MCF 10A (cell line): ENCODE results near the gene MIB2. TPM values are rescaled to one million over a fixed set of nuclear protein-coding genes. Genes with fewer than 3 reads are reported as not detected.

Source experiments
- BruUV-seq: library from RNA; stranded (reverse); fragments of 400-500 nt; replicated peaks from 2 replicates; lab custom pipeline; 2021; lab: Mats Ljungman, UMichigan
- CTCF ChIA-PET: fragments of 300-600 bp; sonication (Branson Sonifier 250); formaldehyde crosslinking; extraction: SDS; loops from one replicate; lab custom pipeline; 2021; ENCODE audit warnings: antibody characterized with exemption, inconsistent platforms; lab: Yijun Ruan, JAX
- POLR2A ChIA-PET: fragments of 300-600, 350-650 bp; sonication (Branson Sonifier 250); formaldehyde crosslinking; extraction: SDS; loops from one replicate; lab custom pipeline; 2020; ENCODE audit warnings: antibody characterized with exemption, inconsistent platforms; lab: Yijun Ruan, JAX
- DNase-seq: peaks from one replicate; pipeline ENCODE4 v3.0.0-alpha.2; 2018; ENCODE audit not compliant: unreplicated experiment
- H3K27ac Mint-ChIP-seq: one replicate; pipeline ENCODE4 v1.8.0; 2022; ENCODE audit warnings: mild to moderate bottlenecking, low read depth, mixed read lengths; ENCODE audit not compliant: unreplicated experiment
- H3K27me3 Mint-ChIP-seq: one replicate; pipeline ENCODE4 v1.8.0; 2022; ENCODE audit warnings: mixed read lengths; ENCODE audit not compliant: insufficient read depth, unreplicated experiment
- H3K36me3 Mint-ChIP-seq: one replicate; pipeline ENCODE4 v1.8.0; 2022; ENCODE audit warnings: mild to moderate bottlenecking, moderate library complexity, mixed read lengths; ENCODE audit not compliant: insufficient read depth, unreplicated experiment
- H3K4me1 Mint-ChIP-seq: one replicate; pipeline ENCODE4 v1.8.0; 2022; ENCODE audit warnings: mixed read lengths; ENCODE audit not compliant: insufficient read depth, unreplicated experiment
- H3K4me3 Mint-ChIP-seq: one replicate; pipeline ENCODE4 v1.8.0; 2022; ENCODE audit warnings: mild to moderate bottlenecking, moderate library complexity, mixed read lengths; ENCODE audit not compliant: unreplicated experiment
- H3K9me3 Mint-ChIP-seq: one replicate; pipeline ENCODE4 v1.8.0; 2022; ENCODE audit warnings: mixed read lengths; ENCODE audit not compliant: unreplicated experiment
- intact Hi-C: fragments of 100-400 bp; cut with micrococcal nuclease; formaldehyde crosslinking; loops from 2 replicates; pipeline ENCODE4 v1.14.1; 2022
- total RNA-seq: library from RNA; stranded (reverse); gene quantifications from 2 replicates; pipeline ENCODE4 v1.2.3, GENCODE V29; 2022
- TF ChIP-seq, protein P1 (sequence below): fragments of 200-600 bp; IDR thresholded peaks from one replicate; pipeline ENCODE4 v1.8.0; 2022; ENCODE audit warnings: antibody characterized with exemption, mild to moderate bottlenecking; ENCODE audit not compliant: unreplicated experiment

MIB2 gene
- total RNA-seq, 1 experiment from 2014 or later, result 46.4 TPM

GRCh38 chr1:1569341-1569740 is 46.0 kb upstream of the MIB2 start:
- POLR2A ChIA-PET, result no interaction called here
- H3K36me3 Mint-ChIP-seq, result peaks cover 80% of the 10 kb centered on the region
- H3K4me3 Mint-ChIP-seq, result no peak overlapping the region
- H3K27me3 Mint-ChIP-seq, result no peaks in the 10 kb centered on the region
- H3K9me3 Mint-ChIP-seq, result no peaks in the 10 kb centered on the region
- peaks cover 6% of the 10 kb centered on the region for H3K4me1 Mint-ChIP-seq
- DNase-seq, result no peak
- TF ChIP-seq, protein P1, sequence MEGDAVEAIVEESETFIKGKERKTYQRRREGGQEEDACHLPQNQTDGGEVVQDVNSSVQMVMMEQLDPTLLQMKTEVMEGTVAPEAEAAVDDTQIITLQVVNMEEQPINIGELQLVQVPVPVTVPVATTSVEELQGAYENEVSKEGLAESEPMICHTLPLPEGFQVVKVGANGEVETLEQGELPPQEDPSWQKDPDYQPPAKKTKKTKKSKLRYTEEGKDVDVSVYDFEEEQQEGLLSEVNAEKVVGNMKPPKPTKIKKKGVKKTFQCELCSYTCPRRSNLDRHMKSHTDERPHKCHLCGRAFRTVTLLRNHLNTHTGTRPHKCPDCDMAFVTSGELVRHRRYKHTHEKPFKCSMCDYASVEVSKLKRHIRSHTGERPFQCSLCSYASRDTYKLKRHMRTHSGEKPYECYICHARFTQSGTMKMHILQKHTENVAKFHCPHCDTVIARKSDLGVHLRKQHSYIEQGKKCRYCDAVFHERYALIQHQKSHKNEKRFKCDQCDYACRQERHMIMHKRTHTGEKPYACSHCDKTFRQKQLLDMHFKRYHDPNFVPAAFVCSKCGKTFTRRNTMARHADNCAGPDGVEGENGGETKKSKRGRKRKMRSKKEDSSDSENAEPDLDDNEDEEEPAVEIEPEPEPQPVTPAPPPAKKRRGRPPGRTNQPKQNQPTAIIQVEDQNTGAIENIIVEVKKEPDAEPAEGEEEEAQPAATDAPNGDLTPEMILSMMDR, result no peak
- H3K27ac Mint-ChIP-seq, result no peak overlapping the region
- BruUV-seq, result no TSS peak
- intact Hi-C loops, result no loop called here
- CTCF ChIA-PET, result no interaction called here

DNA sequence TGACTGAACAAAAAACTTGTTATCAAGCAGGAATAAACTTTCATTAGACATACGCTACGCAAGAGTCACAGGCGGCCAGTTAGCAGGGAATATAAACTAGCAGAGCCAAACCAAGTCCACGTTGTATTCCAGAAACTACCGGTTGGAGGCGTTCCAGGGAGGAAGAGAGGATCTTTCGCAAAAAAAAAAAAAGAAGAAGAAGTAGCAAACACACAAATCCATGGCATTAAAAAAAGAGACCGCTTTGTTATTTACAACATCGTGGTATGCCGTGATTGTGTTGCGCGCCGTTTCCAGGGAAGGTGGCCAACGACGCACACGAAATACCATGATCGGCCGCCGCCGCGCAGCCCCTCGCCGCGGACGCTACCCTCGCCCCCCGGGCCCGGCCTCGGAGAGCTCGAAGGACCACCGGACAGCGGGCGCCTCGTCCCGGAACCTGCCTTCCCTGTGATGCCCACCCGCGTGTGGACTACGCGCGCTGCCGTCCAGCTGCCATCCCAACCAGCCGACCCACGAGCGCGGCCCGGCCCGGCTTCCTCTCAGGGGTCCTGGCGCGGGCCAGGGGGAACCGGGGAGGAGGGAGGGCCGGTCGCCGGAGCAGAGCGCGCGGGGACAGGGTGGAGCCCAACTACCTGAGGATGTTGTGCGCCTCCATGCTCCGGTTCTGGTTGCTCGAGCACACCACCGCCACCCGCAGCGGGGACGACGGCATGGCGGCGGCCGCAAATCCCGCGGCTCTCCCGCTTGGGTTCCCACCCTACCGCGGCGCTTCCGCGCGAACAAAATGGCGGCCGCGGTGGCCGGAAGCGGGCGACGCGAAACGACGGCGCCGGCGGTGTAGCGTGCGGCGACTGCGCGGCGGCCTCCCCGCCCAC is 41.2 kb upstream of the MIB2 start:
- Mint-ChIP-seq H3K36me3 (peaks cover 42% of the 10 kb centered on the region), H3K9me3 (no peaks in the 10 kb centered on the region), H3K27me3 (no peaks in the 10 kb centered on the region), H3K4me3 (peak overlapping the region; percentile 75), H3K4me1 (peaks cover 6% of the 10 kb centered on the region), H3K27ac (peak overlapping the region; percentile 99)
- POLR2A ChIA-PET, result interaction anchor here (0.6 to 2.6 kb wide), 3 partner anchors 17 to 95 kb away, joined by 3 to 29 read pairs (median 3); partner anchors contain the start of gene MIB2
- TF ChIP-seq, protein P1, result no peak
- CTCF ChIA-PET, result interaction anchor here (0.6 to 0.7 kb wide), 2 partner anchors 45 to 104 kb away, joined by 3 to 4 read pairs; no protein-coding TSS in a partner anchor
- intact Hi-C loops, result loop anchor here (2.0 kb wide), 1 partner anchor 41 kb away; the partner anchor contains the start of gene MIB2
- peak; percentile 62 for DNase-seq
- BruUV-seq, result no TSS peak

- TF ChIP-seq, protein P1, result no peak
- Mint-ChIP-seq H3K4me3 (peak within 1 kb of the TSS; percentile 75), H3K27ac (peak within 1 kb of the TSS; percentile 99), H3K36me3 (peaks cover 37% of the 10 kb centered on the region), H3K27me3 (no peaks in the 10 kb centered on the region), H3K9me3 (no peaks in the 10 kb centered on the region), H3K4me1 (peaks cover 2% of the 10 kb centered on the region)
- BruUV-seq, result TSS peak; percentile 91
- DNase-seq, result peak; percentile 93
- CTCF ChIA-PET, result interaction anchor here (0.6 to 0.7 kb wide), 2 partner anchors 44 to 104 kb away, joined by 3 to 4 read pairs; no protein-coding TSS in a partner anchor
- intact Hi-C loops, result loop anchor here (2.0 kb wide), 1 partner anchor 40 kb away; the partner anchor contains the start of gene MIB2
- POLR2A ChIA-PET, result interaction anchor here (1.9 to 2.6 kb wide), 2 partner anchors 40 kb away, joined by 14 to 29 read pairs; partner anchors contain the start of gene MIB2
Measured at GRCh38 chr1:1574721-1575537, 40.4 kb upstream of the MIB2 start, which contains the start of gene SSU72. Gene SSU72, minus strand, starts transcription at chr1:1574863. Its CDS starts 306 bp downstream, at chr1:1574557.
